ENCODE data around the gene NPAS2.

NPAS2 gene

GRCh38 chr2:100834221-100834620, 14.3 kb downstream of the NPAS2 start:
- Histone ChIP-seq H3K27ac (ENCODE audit: low read depth, low read length, severe bottlenecking) (no peak overlapping the region), H3K9me3 (ENCODE audit: control insufficient read depth, low read length) (no peaks in the 10 kb centered on the region), H3K36me3 (ENCODE audit: control insufficient read depth, insufficient read depth, low read length) (no peaks in the 10 kb centered on the region), H3K4me1 (ENCODE audit: control insufficient read depth, insufficient read depth, low read length, poor library complexity, severe bottlenecking) (no peaks in the 10 kb centered on the region), H3K4me3 (ENCODE audit: extremely low read depth, insufficient read depth, low read length, poor library complexity, severe bottlenecking) (no peak overlapping the region)
- 86 to 89% methylated on average over 7 to 8 of the region's 10 CpGs for WGBS, 2 experiments (ENCODE audit: insufficient coverage in 2 of 2)

DNA sequence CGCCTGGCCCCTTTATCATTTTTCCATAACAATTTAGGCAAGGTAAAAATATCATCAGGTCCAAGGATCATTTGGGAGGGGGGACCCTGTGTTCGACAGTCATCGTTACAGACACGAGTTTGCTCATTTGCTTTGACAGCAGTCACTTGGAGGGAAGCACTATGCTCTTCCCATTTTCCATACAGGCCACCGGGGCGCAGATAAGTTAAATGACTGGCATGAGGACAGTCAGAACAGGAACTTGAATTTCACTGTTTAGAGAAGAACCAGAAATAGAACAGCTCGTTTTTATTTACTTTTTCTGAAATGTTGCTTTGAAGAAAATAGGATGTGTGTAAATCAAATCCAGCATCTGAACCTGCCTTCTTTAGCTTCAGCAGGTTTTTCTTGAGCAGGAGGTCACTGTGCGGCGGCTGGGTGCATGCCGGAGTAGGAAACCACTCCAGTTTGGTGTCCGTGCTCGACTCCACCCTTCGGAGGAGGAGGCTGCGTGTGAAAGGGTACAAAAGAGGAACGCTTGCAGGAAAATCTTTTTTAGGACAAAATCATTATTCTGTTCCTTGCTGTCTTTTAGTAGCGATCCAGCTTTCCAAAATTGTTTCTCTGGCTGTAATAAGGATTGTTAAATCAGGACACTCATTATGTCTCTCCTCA, 15.2 kb downstream of the NPAS2 start:
- Histone ChIP-seq H3K9me3 (ENCODE audit: control insufficient read depth, low read length) (no peaks in the 10 kb centered on the region), H3K4me1 (ENCODE audit: control insufficient read depth, insufficient read depth, low read length, poor library complexity, severe bottlenecking) (no peaks in the 10 kb centered on the region), H3K27ac (ENCODE audit: low read depth, low read length, severe bottlenecking) (no peak overlapping the region), H3K36me3 (ENCODE audit: control insufficient read depth, insufficient read depth, low read length) (no peaks in the 10 kb centered on the region), H3K4me3 (ENCODE audit: extremely low read depth, insufficient read depth, low read length, poor library complexity, severe bottlenecking) (no peak overlapping the region)
- WGBS, 2 experiments (ENCODE audit: insufficient coverage in 2 of 2) = 93 to 94% methylated on average over 13 to 14 of the region's 16 CpGs

DNA sequence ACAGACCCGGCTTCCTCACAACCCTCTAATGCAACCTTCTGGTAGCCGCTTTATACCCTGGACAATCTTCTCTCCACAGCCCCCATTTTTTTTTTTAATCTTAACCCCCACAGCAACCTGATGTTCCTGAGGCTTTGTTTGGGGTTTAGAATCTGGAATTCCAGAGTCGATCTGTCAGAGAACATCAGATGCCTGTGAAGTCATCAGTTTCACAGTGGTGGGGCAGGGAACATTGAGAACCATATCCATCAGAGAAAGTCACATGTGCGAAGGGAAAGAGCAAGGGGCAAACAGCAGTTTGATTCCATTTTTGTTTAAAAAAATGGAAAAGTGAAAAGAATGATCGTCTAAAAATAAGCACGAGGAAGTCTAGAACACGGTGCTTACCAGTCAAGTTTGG, 20.6 kb downstream of the NPAS2 start:
- no peaks in the 10 kb centered on the region for H3K36me3 ChIP-seq (ENCODE audit: control insufficient read depth, insufficient read depth, low read length)
- 91 to 92% methylated on average over 6 to 7 of the region's 7 CpGs for WGBS, 2 experiments (ENCODE audit: insufficient coverage in 2 of 2)
- no peaks in the 10 kb centered on the region for H3K4me1 ChIP-seq (ENCODE audit: control insufficient read depth, insufficient read depth, low read length, poor library complexity, severe bottlenecking)
- H3K27ac ChIP-seq (ENCODE audit: low read depth, low read length, severe bottlenecking) = no peak overlapping the region
- H3K4me3 ChIP-seq (ENCODE audit: extremely low read depth, insufficient read depth, low read length, poor library complexity, severe bottlenecking) = no peak overlapping the region
- no peaks in the 10 kb centered on the region for H3K9me3 ChIP-seq (ENCODE audit: control insufficient read depth, low read length)

GRCh38 chr2:100842241-100842922, 22.4 kb downstream of the NPAS2 start:
- H3K27ac ChIP-seq (ENCODE audit: low read depth, low read length, severe bottlenecking) = no peak overlapping the region
- H3K36me3 ChIP-seq (ENCODE audit: control insufficient read depth, insufficient read depth, low read length) = no peaks in the 10 kb centered on the region
- 89 to 96% methylated on average over 5 of the region's 9 CpGs for WGBS, 2 experiments (ENCODE audit: insufficient coverage in 2 of 2)
- no peaks in the 10 kb centered on the region for H3K9me3 ChIP-seq (ENCODE audit: control insufficient read depth, low read length)
- no peak overlapping the region for H3K4me3 ChIP-seq (ENCODE audit: extremely low read depth, insufficient read depth, low read length, poor library complexity, severe bottlenecking)
- H3K4me1 ChIP-seq (ENCODE audit: control insufficient read depth, insufficient read depth, low read length, poor library complexity, severe bottlenecking) = no peaks in the 10 kb centered on the region

- no peaks in the 10 kb centered on the region for H3K36me3 ChIP-seq (ENCODE audit: control insufficient read depth, insufficient read depth, low read length)
- H3K4me1 ChIP-seq (ENCODE audit: control insufficient read depth, insufficient read depth, low read length, poor library complexity, severe bottlenecking) = no peaks in the 10 kb centered on the region
- WGBS, 2 experiments (ENCODE audit: insufficient coverage in 2 of 2) = 91 to 100% methylated on average over 2 to 3 of the region's 7 CpGs
- H3K27ac ChIP-seq (ENCODE audit: low read depth, low read length, severe bottlenecking) = no peak overlapping the region
- no peak overlapping the region for H3K4me3 ChIP-seq (ENCODE audit: extremely low read depth, insufficient read depth, low read length, poor library complexity, severe bottlenecking)
- no peaks in the 10 kb centered on the region for H3K9me3 ChIP-seq (ENCODE audit: control insufficient read depth, low read length)
These were observed 24.6 kb downstream of the NPAS2 start for GRCh38 chr2:100844514-100844913.

DNA sequence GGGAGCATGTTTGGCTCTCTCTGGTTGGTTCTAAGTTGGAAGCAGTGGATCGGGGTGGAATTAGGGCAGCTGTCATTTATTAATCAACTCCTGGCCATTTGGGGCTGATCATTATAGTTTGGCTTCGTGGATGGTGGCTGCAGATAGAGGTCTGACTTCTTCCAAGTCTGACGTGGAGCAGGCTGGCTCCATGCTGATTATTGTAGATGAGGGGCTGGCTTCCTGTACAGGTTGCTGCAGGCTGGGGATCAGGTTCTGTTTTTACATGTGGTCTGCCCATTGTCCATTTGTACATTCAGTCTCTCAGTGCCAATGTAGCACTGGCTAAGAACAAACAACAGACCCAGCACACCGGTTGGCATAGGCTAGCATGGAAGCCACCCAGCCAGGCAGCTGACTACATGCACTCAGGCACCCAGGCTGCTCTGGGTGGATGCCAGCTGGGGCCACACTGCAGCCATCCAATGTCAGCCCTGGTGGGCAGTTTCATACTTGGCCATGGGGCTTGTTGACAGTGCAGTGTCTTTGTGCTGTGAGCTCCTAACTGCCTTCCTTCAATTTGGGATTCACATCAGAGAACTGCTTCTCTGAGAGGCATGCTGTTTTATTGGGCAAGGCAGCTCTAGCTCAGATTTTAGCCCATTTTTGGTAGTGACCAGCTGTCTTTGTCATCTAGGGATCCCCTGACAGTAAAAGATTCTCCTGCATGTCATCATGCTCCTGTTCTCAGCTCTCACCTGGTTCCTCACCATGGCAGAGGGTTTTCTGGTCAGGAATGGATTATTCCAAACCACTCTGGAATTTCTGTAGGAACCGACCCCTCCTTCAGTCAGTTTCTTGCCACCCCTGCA, 25.4 kb downstream of the NPAS2 start:
- H3K4me1 ChIP-seq (ENCODE audit: control insufficient read depth, insufficient read depth, low read length, poor library complexity, severe bottlenecking) = no peaks in the 10 kb centered on the region
- WGBS, 2 experiments (ENCODE audit: insufficient coverage in 2 of 2) = 82 to 94% methylated on average over 4 to 5 of the region's 5 CpGs
- no peaks in the 10 kb centered on the region for H3K36me3 ChIP-seq (ENCODE audit: control insufficient read depth, insufficient read depth, low read length)
- no peak overlapping the region for H3K27ac ChIP-seq (ENCODE audit: low read depth, low read length, severe bottlenecking)
- no peak overlapping the region for H3K4me3 ChIP-seq (ENCODE audit: extremely low read depth, insufficient read depth, low read length, poor library complexity, severe bottlenecking)
- H3K9me3 ChIP-seq (ENCODE audit: control insufficient read depth, low read length) = no peaks in the 10 kb centered on the region

DNA sequence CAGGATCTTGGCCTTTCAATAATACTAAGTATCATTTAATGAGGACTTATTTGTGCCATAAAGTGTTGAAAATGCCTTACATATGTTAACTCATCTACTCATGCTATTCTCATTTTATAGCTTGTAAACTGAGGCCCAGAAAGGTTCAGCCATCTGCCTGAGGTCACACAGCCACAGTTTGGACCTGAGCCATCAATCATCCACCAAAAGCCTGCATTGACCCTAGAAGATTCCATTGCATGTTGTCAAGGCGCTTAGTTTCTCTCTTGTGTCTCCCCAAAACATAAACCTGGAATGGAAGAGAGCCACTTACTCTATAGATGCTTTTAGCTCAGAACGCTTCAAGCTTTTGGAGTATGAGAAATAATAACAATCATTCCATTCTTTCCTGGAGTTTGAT, 26.8 kb downstream of the NPAS2 start:
- no peaks in the 10 kb centered on the region for H3K36me3 ChIP-seq (ENCODE audit: control insufficient read depth, insufficient read depth, low read length)
- WGBS, 2 experiments (ENCODE audit: insufficient coverage in 2 of 2) = 100% methylated on average over 1 of the region's 2 CpGs; no CpG with 5 or more reads in 1 of the 2 experiments
- no peak overlapping the region for H3K4me3 ChIP-seq (ENCODE audit: extremely low read depth, insufficient read depth, low read length, poor library complexity, severe bottlenecking)
- H3K9me3 ChIP-seq (ENCODE audit: control insufficient read depth, low read length) = no peaks in the 10 kb centered on the region
- H3K27ac ChIP-seq (ENCODE audit: low read depth, low read length, severe bottlenecking) = no peak overlapping the region
- H3K4me1 ChIP-seq (ENCODE audit: control insufficient read depth, insufficient read depth, low read length, poor library complexity, severe bottlenecking) = no peaks in the 10 kb centered on the region

GRCh38 chr2:100852447-100852846, 32.5 kb downstream of the NPAS2 start:
- no peak overlapping the region for H3K27ac ChIP-seq (ENCODE audit: low read depth, low read length, severe bottlenecking)
- no peaks in the 10 kb centered on the region for H3K36me3 ChIP-seq (ENCODE audit: control insufficient read depth, insufficient read depth, low read length)
- no peaks in the 10 kb centered on the region for H3K4me1 ChIP-seq (ENCODE audit: control insufficient read depth, insufficient read depth, low read length, poor library complexity, severe bottlenecking)
- no peak overlapping the region for H3K4me3 ChIP-seq (ENCODE audit: extremely low read depth, insufficient read depth, low read length, poor library complexity, severe bottlenecking)
- no peaks in the 10 kb centered on the region for H3K9me3 ChIP-seq (ENCODE audit: control insufficient read depth, low read length)
- 90 to 97% methylated on average over 3 of the region's 4 CpGs for WGBS, 2 experiments (ENCODE audit: insufficient coverage in 2 of 2)

GRCh38 chr2:100852999-100853908, 33.3 kb downstream of the NPAS2 start:
- Histone ChIP-seq H3K4me3 (ENCODE audit: extremely low read depth, insufficient read depth, low read length, poor library complexity, severe bottlenecking) (no peak overlapping the region), H3K4me1 (ENCODE audit: control insufficient read depth, insufficient read depth, low read length, poor library complexity, severe bottlenecking) (no peaks in the 10 kb centered on the region), H3K9me3 (ENCODE audit: control insufficient read depth, low read length) (no peaks in the 10 kb centered on the region), H3K36me3 (ENCODE audit: control insufficient read depth, insufficient read depth, low read length) (no peaks in the 10 kb centered on the region), H3K27ac (ENCODE audit: low read depth, low read length, severe bottlenecking) (no peak overlapping the region)
- 76 to 92% methylated on average over 8 to 10 of the region's 14 CpGs for WGBS, 2 experiments (ENCODE audit: insufficient coverage in 2 of 2)
